Liver (tissue), 9 donors: Measurements from ENCODE around the gene ZNF213. TPM values are rescaled to one million over a fixed set of nuclear protein-coding genes. Genes with fewer than 3 reads are reported as not detected.

Source experiments
- DNase-seq: peaks from one replicate; pipeline ENCODE4 v3.0.0-alpha.2; 2017; ENCODE audit warnings: low spot score
- H3K27ac ChIP-seq, 2 donors: one replicate each; pipeline ENCODE4 v1.7.0; 2013; ENCODE audit warnings: inconsistent platforms in 2 of 2, low read length in 2 of 2, control low read depth in 1 of 2, low read depth in 1 of 2, mild to moderate bottlenecking in 1 of 2
- H3K27me3 ChIP-seq, 4 donors: one replicate each; pipeline versions ENCODE4 v1.6.1 to v1.7.0; 2013; ENCODE audit warnings: low read length in 3 of 4, inconsistent platforms in 1 of 4, mild to moderate bottlenecking in 1 of 4, moderate library complexity in 1 of 4; ENCODE audit not compliant: control insufficient read depth in 4 of 4, insufficient read depth in 4 of 4
- H3K36me3 ChIP-seq, 4 donors: one replicate each; pipeline versions ENCODE4 v1.6.1 to v1.7.0; 2013; ENCODE audit warnings: low read length in 3 of 4, mild to moderate bottlenecking in 3 of 4, low read depth in 1 of 4, moderate library complexity in 1 of 4; ENCODE audit not compliant: control insufficient read depth in 4 of 4, insufficient read depth in 3 of 4
- H3K4me1 ChIP-seq, 4 donors: one replicate each; pipeline versions ENCODE4 v1.6.1 to v1.7.0; 2013; ENCODE audit warnings: low read length in 3 of 4, mild to moderate bottlenecking in 3 of 4, moderate library complexity in 1 of 4; ENCODE audit not compliant: control insufficient read depth in 4 of 4, insufficient read depth in 4 of 4
- H3K4me3 ChIP-seq, 3 donors: one replicate each; pipeline versions ENCODE4 v1.6.1 to v1.7.0; 2013; ENCODE audit warnings: low read length in 3 of 3, control low read depth in 1 of 3, low read depth in 1 of 3, mild to moderate bottlenecking in 1 of 3
- H3K9ac ChIP-seq, 2 donors: one replicate each; pipeline ENCODE4 v1.7.0; 2013; ENCODE audit warnings: low read length in 2 of 2, mild to moderate bottlenecking in 2 of 2, moderate library complexity in 2 of 2, control low read depth in 1 of 2, low read depth in 1 of 2
- H3K9me3 ChIP-seq, 4 donors: one replicate each; pipeline versions ENCODE4 v1.6.1 to v1.7.0; 2013; ENCODE audit warnings: low read length in 3 of 4; ENCODE audit not compliant: control insufficient read depth in 4 of 4
- ATF3 ChIP-seq: IDR thresholded peaks from 2 replicates; pipeline ENCODE4 v1.6.1; 2016; ENCODE audit warnings: antibody characterized with exemption
- CTCF ChIP-seq: fragments of 150-350 bp; IDR thresholded peaks from 2 replicates; pipeline ENCODE4 v1.5.1; 2017; ENCODE audit warnings: improper control_type of control experiment, low read depth, low read length; ENCODE audit not compliant: missing input control
- FOXA1 ChIP-seq: IDR thresholded peaks from 2 replicates; pipeline ENCODE4 v1.6.1; 2016; ENCODE audit warnings: antibody characterized with exemption
- FOXA2 ChIP-seq: IDR thresholded peaks from 2 replicates; pipeline ENCODE4 v1.6.1; 2016; ENCODE audit warnings: antibody characterized with exemption
- GABPA ChIP-seq, 2 donors: IDR thresholded peaks in 1 of 2; conservative IDR thresholded peaks in 1 of 2; 2 replicates each; pipeline ENCODE4 v1.6.1; 2016; ENCODE audit warnings: antibody characterized with exemption in 2 of 2, mild to moderate bottlenecking in 1 of 2, moderate library complexity in 1 of 2
- HNF4A ChIP-seq, 2 donors: conservative IDR thresholded peaks; 2 replicates each; pipeline ENCODE4 v1.6.1; 2016; ENCODE audit warnings: antibody characterized with exemption in 2 of 2, mild to moderate bottlenecking in 2 of 2
- HNF4G ChIP-seq: IDR thresholded peaks from 2 replicates; pipeline ENCODE4 v1.6.1; 2016; ENCODE audit warnings: antibody characterized with exemption
- JUND ChIP-seq, 2 donors: IDR thresholded peaks; 2 replicates each; pipeline ENCODE4 v1.6.1; 2016; ENCODE audit warnings: antibody characterized with exemption in 2 of 2
- MAX ChIP-seq: IDR thresholded peaks from 2 replicates; pipeline ENCODE4 v1.6.1; 2016; ENCODE audit warnings: antibody characterized with exemption
- NR2F2 ChIP-seq: IDR thresholded peaks from 2 replicates; pipeline ENCODE4 v1.6.1; 2016; ENCODE audit warnings: antibody characterized with exemption
- RAD21 ChIP-seq, 2 donors: IDR thresholded peaks; 2 replicates each; pipeline ENCODE4 v1.6.1; 2016; ENCODE audit warnings: antibody characterized with exemption in 2 of 2, mild to moderate bottlenecking in 2 of 2
- REST ChIP-seq: IDR thresholded peaks from 2 replicates; pipeline ENCODE4 v1.6.1; 2016; ENCODE audit warnings: antibody characterized with exemption, mild to moderate bottlenecking
- RXRA ChIP-seq, 2 donors: IDR thresholded peaks; 2 replicates each; pipeline ENCODE4 v1.6.1; 2017 to 2018; ENCODE audit warnings: antibody characterized with exemption in 2 of 2, mild to moderate bottlenecking in 1 of 2
- SP1 ChIP-seq: IDR thresholded peaks from 2 replicates; pipeline ENCODE4 v1.6.1; 2018; ENCODE audit warnings: antibody characterized with exemption, mild to moderate bottlenecking
- TAF1 ChIP-seq: conservative IDR thresholded peaks from 2 replicates; pipeline ENCODE4 v1.6.1; 2016; ENCODE audit warnings: antibody characterized with exemption, mild to moderate bottlenecking
- YY1 ChIP-seq: IDR thresholded peaks from 2 replicates; pipeline ENCODE4 v1.6.1; 2016; ENCODE audit warnings: antibody characterized with exemption, mild to moderate bottlenecking
- ZBTB33 ChIP-seq: IDR thresholded peaks from 2 replicates; pipeline ENCODE4 v1.6.1; 2016; ENCODE audit warnings: antibody characterized with exemption
- WGBS: extraction: QIAGEN DNeasy Blood & Tissue Kit; methylation state at CpG from one replicate; pipeline ENCODE4 v1.1.7; 2013; 5-methylcytosine and 5-hydroxymethylcytosine counted together
- polyA plus RNA-seq, 2 donors: library from polyadenylated mRNA; stranded (reverse) in 1 of 2; unstranded in 1 of 2; fragments of 200-250 nt in 1 of 2; fragments of >200 nt in 1 of 2; fragmentation: Nextera tagmentation in 1 of 2; extraction: Ambion mirVana in 1 of 2; gene quantifications; one replicate each; pipeline versions ENCODE4 v1.2.1 to v1.2.3, GENCODE V29; 2013 to 2015
- total RNA-seq, 2 donors: library from RNA; depleted of rRNA; stranded (reverse); fragments of >200 nt; gene quantifications; one replicate each; pipeline ENCODE4 v1.2.3, GENCODE V29; 2014
- donor health status: healthy.
- donor health status: healthy.
- donor health status: healthy.
- donor health status: healthy.
- donor health status: healthy.

Gene ZNF213
- total and polyA plus RNA-seq, 4 donors: 0.56 to 4.5 (median 1.7) TPM

- TF ChIP-seq FOXA1 (no peak), RAD21 (IDR thresholded peaks at IDR 0.05) (no peak), NR2F2 (no peak), YY1 (no peak), MAX (no peak), HNF4G (no peak)
These were observed 45.7 kb upstream of the ZNF213 start for GRCh38 chr16:3088925-3089716.

GRCh38 chr16:3089717-3090592 lies 44.9 kb upstream of the ZNF213 start:
- Histone ChIP-seq H3K4me3 (no peak overlapping the region), H3K27me3 (no peaks in the 10 kb centered on the region), H3K27ac (no peak overlapping the region), H3K36me3 (no peaks in the 10 kb centered on the region), H3K9me3 (no peaks in the 10 kb centered on the region), H3K4me1 (peaks cover 0 to 10% (median 0%) of the 10 kb centered on the region in 4 donors), H3K9ac (no peak overlapping the region)
- WGBS: 97% methylated on average over 81 of the region's 81 CpGs
- DNase-seq: no peak
- no peak for TF ChIP-seq ZBTB33
- no peak for TF ChIP-seq SP1
- no peak for TF ChIP-seq RAD21 (IDR thresholded peaks at IDR 0.05)
- no peak for TF ChIP-seq GABPA (IDR thresholded peaks at IDR 0.05 in 1 of 2, conservative IDR thresholded peaks at IDR 0.05 in 1 of 2)
- no peak for TF ChIP-seq HNF4A (conservative IDR thresholded peaks at IDR 0.05)
- TF ChIP-seq CTCF: no peak
- TF ChIP-seq FOXA1: no peak
- TF ChIP-seq JUND (IDR thresholded peaks at IDR 0.05): no peak
- TF ChIP-seq TAF1: no peak
- TF ChIP-seq REST: no peak
- no peak for TF ChIP-seq RXRA (IDR thresholded peaks at IDR 0.05)
- no peak for TF ChIP-seq HNF4G
- no peak for TF ChIP-seq FOXA2
- TF ChIP-seq MAX: no peak
- no peak for TF ChIP-seq NR2F2
- TF ChIP-seq ATF3: no peak
- TF ChIP-seq YY1: no peak

More at GRCh38 chr16:3088925-3089716, 45.7 kb upstream of the ZNF213 start:
- no peak overlapping the region for H3K27ac ChIP-seq
- no peaks in the 10 kb centered on the region for H3K27me3 ChIP-seq
- 95% methylated on average over 71 of the region's 71 CpGs for WGBS
- peaks cover 0 to 10% (median 0%) of the 10 kb centered on the region in 4 donors for H3K4me1 ChIP-seq
- H3K9ac ChIP-seq: no peak overlapping the region
- no peaks in the 10 kb centered on the region for H3K9me3 ChIP-seq
- H3K36me3 ChIP-seq: no peaks in the 10 kb centered on the region
- no peak overlapping the region for H3K4me3 ChIP-seq
- no peak for DNase-seq
